K562 (cell line): Measurements from ENCODE around the gene NOC4L. TPM values are rescaled to one million over a fixed set of nuclear protein-coding genes. Genes with fewer than 3 reads are reported as not detected.
A peak's percentile ranks its signal among the peaks of the same experiment; 100 is the strongest.

ENCODE experiments used
- BRD4 ChIP-seq: fragments of 200-600 bp; sonication (generic); IDR thresholded peaks from 2 replicates; pipeline ENCODE4 v1.6.1; 2017; ENCODE audit warnings: inconsistent platforms
- CBX8 ChIP-seq: fragments of 200-600 bp; sonication (generic); IDR thresholded peaks from 2 replicates; pipeline ENCODE4 v1.6.1; 2012; ENCODE audit warnings: borderline replicate concordance, mixed run types, low read depth, mild to moderate bottlenecking, moderate library complexity, mixed read lengths, low read length, control low read depth, inconsistent platforms; ENCODE audit not compliant: poor library complexity, severe bottlenecking; ENCODE audit errors: extremely low read depth
- EP400 ChIP-seq: fragments of 450-650 bp; IDR thresholded peaks from 2 replicates; pipeline ENCODE4 v1.6.1; 2017; ENCODE audit warnings: antibody characterized with exemption, mild to moderate bottlenecking, moderate library complexity
- GABPA ChIP-seq: fragments of 200-800 bp; sonication (Bioruptor generic); conservative IDR thresholded peaks from 2 replicates; pipeline ENCODE4 v1.6.1; 2016; ENCODE audit warnings: low read depth, missing genetic modification characterization, missing compliant biosample characterization
- HMGN3 ChIP-seq: IDR thresholded peaks from 2 replicates; pipeline ENCODE4 v1.6.1; 2011; ENCODE audit warnings: borderline replicate concordance, low read depth, mild to moderate bottlenecking, mixed read lengths, low read length; ENCODE audit not compliant: insufficient read length; ENCODE audit errors: extremely low read depth
- KDM2B ChIP-seq: fragments of 250-450 bp; sonication (Bioruptor Pico); IDR thresholded peaks from 2 replicates; pipeline ENCODE4 v1.8.0; 2021; ENCODE audit warnings: mild to moderate bottlenecking, moderate library complexity
- LCOR ChIP-seq: sonication (generic); formaldehyde crosslinking; IDR thresholded peaks from 2 replicates; pipeline ENCODE4 v1.8.0; 2022; ENCODE audit warnings: mild to moderate bottlenecking, missing genetic modification reagents
- NFIC ChIP-seq: fragments of 450-650 bp; IDR thresholded peaks from 2 replicates; pipeline ENCODE4 v1.6.1; 2017; ENCODE audit warnings: mild to moderate bottlenecking, inconsistent platforms
- PHF20 ChIP-seq: fragments of 450-650 bp; IDR thresholded peaks from 2 replicates; pipeline ENCODE4 v1.6.1; 2018; ENCODE audit not compliant: partially characterized antibody
- PRMT5 ChIP-seq: sonication (generic); formaldehyde crosslinking; IDR thresholded peaks from 2 replicates; pipeline ENCODE4 v1.5.0; 2020; ENCODE audit warnings: missing genetic modification reagents
- PRPF4 ChIP-seq: fragments of 200-400 bp; formaldehyde crosslinking; IDR thresholded peaks from one replicate; pipeline ENCODE4 v1.6.1; 2017; ENCODE audit warnings: low read length, low read depth, mild to moderate bottlenecking; ENCODE audit not compliant: insufficient read depth, poor library complexity, severe bottlenecking
- RFX5 ChIP-seq: IDR thresholded peaks from 2 replicates; pipeline ENCODE4 v1.6.1; 2011; ENCODE audit warnings: low read depth, mild to moderate bottlenecking, improper control_type of control experiment, low read length
- SMAD3 ChIP-seq: fragments of 450-650 bp; formaldehyde crosslinking; conservative IDR thresholded peaks from 2 replicates; pipeline ENCODE4 v1.4.0; 2020; ENCODE audit warnings: mild to moderate bottlenecking
- ZBTB1 ChIP-seq: sonication (generic); formaldehyde crosslinking; IDR thresholded peaks from 2 replicates; pipeline ENCODE4 v1.8.1; 2023; ENCODE audit warnings: missing genetic modification reagents, low read depth, mild to moderate bottlenecking, borderline replicate concordance
- ZFX ChIP-seq: sonication (generic); formaldehyde crosslinking; IDR thresholded peaks from 2 replicates; pipeline ENCODE4 v1.8.0; 2022; ENCODE audit warnings: mild to moderate bottlenecking, missing genetic modification reagents, moderate library complexity
- ZKSCAN1 ChIP-seq: fragments of 150-350 bp; IDR thresholded peaks from 2 replicates; pipeline ENCODE4 v1.6.1; 2016; ENCODE audit warnings: low read depth, low read length
- ZKSCAN3 ChIP-seq: fragments of 250-450 bp; sonication (Bioruptor Pico); IDR thresholded peaks from 2 replicates; pipeline ENCODE4 v1.4.0; 2020
- ZKSCAN8 ChIP-seq: fragments of 200-800 bp; sonication (Bioruptor generic); IDR thresholded peaks from 2 replicates; pipeline ENCODE4 v1.6.1; 2016; ENCODE audit warnings: missing genetic modification characterization, missing compliant biosample characterization
- polyA plus RNA-seq, 8 experiments: library from polyadenylated mRNA; depleted of rRNA in 4 of 8; stranded (reverse) in 5 of 8; unstranded in 3 of 8; fragments of >200 nt; fragmentation: Nextera tagmentation in 2 of 8; fragmentation: Illumina TruSeq in 1 of 8; extraction: Ambion mirVana in 2 of 8; extraction: Trizol in 1 of 8; gene quantifications; 2 replicates each; pipeline versions ENCODE4 v1.2.1 to v1.2.3, GENCODE V29; 2011 to 2014; ENCODE audit warnings: inconsistent platforms in 1 of 8, missing spikeins in 1 of 8
- total RNA-seq, 7 experiments: library from RNA; depleted of rRNA in 6 of 7; stranded (reverse); fragments of >200 nt in 6 of 7; fragmentation: Illumina TruSeq in 2 of 7; extraction: Trizol in 2 of 7; gene quantifications; 2 replicates each; pipeline versions ENCODE4 v1.2.1 to v1.2.3, GENCODE V29; 2011 to 2021; ENCODE audit warnings: low replicate concordance in 1 of 7
- TF ChIP-seq, protein P1 (sequence below), 2 experiments: fragments of 200-800 bp in 1 of 2; sonication (Bioruptor generic) in 1 of 2; sonication (generic) in 1 of 2; formaldehyde crosslinking in 1 of 2; IDR thresholded peaks in 1 of 2; conservative IDR thresholded peaks in 1 of 2; 2 replicates each; pipeline versions ENCODE4 v1.5.0 to v1.6.1; 2016 to 2020; ENCODE audit warnings: missing compliant biosample characterization in 1 of 2, missing genetic modification characterization in 1 of 2, missing genetic modification reagents in 1 of 2
- TF ChIP-seq, protein P2 (sequence below): sonication (generic); formaldehyde crosslinking; IDR thresholded peaks from 2 replicates; pipeline ENCODE4 v1.9.0; 2022; ENCODE audit warnings: mild to moderate bottlenecking, missing genetic modification reagents
- TF ChIP-seq, protein P3 (sequence below), 2 experiments: fragments of 450-650 bp; IDR thresholded peaks; 2 replicates each; pipeline ENCODE4 v1.6.1; 2016
- TF ChIP-seq, protein P4 (sequence below): fragments of 250-450 bp; sonication (Bioruptor Pico); IDR thresholded peaks from 2 replicates; pipeline ENCODE4 v1.9.0; 2021; ENCODE audit warnings: mild to moderate bottlenecking
- TF ChIP-seq, protein P5 (sequence below): fragments of 450-650 bp; formaldehyde crosslinking; IDR thresholded peaks from 2 replicates; pipeline ENCODE4 v1.4.0; 2020; ENCODE audit warnings: mild to moderate bottlenecking, mixed read lengths

Gene NOC4L
- total and polyA plus RNA-seq, 9 of the 15 experiments (the other 6 are each of a cell fraction or from before 2014, with no cell fraction given), result 1.3 to 77.0 (median 20.0) TPM

DNA sequence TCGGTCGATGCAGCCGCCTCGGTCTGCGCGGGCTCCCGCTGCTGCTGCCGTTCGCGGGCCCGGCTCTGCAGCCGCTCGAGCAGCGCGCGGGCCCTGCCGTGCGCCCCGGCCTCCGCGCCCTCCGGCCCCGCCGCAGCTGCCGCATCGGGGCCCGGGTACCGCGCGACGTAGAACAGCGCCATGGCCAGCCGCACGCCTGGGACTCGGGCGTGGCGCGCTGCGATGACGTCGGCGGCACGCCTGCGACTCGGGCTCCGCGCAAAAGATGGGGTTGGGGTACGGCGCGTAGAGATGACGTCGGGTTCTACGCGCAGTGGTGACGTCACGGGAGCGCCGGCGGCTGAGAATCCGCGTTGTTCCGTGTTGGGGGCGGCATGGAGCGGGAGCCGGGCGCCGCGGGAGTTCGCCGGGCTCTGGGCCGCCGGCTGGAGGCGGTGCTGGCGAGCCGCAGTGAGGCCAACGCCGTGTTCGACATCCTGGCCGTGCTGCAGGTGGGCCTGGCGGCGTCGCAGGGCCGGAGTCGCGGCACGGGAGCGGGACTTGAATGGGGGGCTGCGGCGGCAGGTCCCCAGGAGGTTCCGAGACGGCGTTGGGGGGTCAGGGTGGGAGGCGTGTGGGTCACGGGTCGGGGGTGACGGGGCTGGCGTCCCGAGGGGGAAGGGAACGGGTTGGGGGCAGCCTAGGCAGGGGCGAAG, at the start of gene NOC4L, which contains the start of gene DDX51 (continued):
- TF ChIP-seq SMAD3 (CRISPR knock-in tag) (no peak), PRPF4 (peak; percentile 96), ZKSCAN1 (peak; percentile 89), NFIC (peak; percentile 22; the same call in 1 of the 2 replicates), HMGN3 (peak; percentile 83), KDM2B (CRISPR knock-in tag) (0 out of 2 replicates have a peak, but pooled peaks have one; percentile 34), ZKSCAN8 (CRISPR knock-in tag) (no peak), ZKSCAN3 (CRISPR knock-in tag) (no peak), RFX5 (peak; percentile 69), GABPA (tag) (peak; percentile 54), ZFX (CRISPR knock-in tag) (peak; percentile 67), BRD4 (no peak), PRMT5 (CRISPR knock-in tag) (no peak), CBX8 (no peak), EP400 (peak; percentile 95), PHF20 (peak; percentile 99), ZBTB1 (no peak), LCOR (CRISPR knock-in tag) (peak; percentile 76; the same call in 1 of the 2 replicates)
- TF ChIP-seq, protein P1, sequence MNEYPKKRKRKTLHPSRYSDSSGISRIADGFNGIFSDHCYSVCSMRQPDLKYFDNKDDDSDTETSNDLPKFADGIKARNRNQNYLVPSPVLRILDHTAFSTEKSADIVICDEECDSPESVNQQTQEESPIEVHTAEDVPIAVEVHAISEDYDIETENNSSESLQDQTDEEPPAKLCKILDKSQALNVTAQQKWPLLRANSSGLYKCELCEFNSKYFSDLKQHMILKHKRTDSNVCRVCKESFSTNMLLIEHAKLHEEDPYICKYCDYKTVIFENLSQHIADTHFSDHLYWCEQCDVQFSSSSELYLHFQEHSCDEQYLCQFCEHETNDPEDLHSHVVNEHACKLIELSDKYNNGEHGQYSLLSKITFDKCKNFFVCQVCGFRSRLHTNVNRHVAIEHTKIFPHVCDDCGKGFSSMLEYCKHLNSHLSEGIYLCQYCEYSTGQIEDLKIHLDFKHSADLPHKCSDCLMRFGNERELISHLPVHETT (CRISPR knock-in tag; conservative IDR thresholded peaks at IDR 0.05 in 1 of 2, IDR thresholded peaks at IDR 0.05 in 1 of 2), result peak in 1 of 2 experiments; percentile 91; a peak in 2 of 4 replicates
- TF ChIP-seq, protein P2, sequence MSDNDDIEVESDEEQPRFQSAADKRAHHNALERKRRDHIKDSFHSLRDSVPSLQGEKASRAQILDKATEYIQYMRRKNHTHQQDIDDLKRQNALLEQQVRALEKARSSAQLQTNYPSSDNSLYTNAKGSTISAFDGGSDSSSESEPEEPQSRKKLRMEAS, result peak; percentile 93
- TF ChIP-seq, protein P3, sequence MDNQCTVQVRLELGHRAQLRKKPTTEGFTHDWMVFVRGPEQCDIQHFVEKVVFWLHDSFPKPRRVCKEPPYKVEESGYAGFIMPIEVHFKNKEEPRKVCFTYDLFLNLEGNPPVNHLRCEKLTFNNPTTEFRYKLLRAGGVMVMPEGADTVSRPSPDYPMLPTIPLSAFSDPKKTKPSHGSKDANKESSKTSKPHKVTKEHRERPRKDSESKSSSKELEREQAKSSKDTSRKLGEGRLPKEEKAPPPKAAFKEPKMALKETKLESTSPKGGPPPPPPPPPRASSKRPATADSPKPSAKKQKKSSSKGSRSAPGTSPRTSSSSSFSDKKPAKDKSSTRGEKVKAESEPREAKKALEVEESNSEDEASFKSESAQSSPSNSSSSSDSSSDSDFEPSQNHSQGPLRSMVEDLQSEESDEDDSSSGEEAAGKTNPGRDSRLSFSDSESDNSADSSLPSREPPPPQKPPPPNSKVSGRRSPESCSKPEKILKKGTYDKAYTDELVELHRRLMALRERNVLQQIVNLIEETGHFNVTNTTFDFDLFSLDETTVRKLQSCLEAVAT (IDR thresholded peaks at IDR 0.05), result peak in 1 of 2 experiments; percentile 99; a peak in 2 of 4 replicates
- TF ChIP-seq, protein P4, sequence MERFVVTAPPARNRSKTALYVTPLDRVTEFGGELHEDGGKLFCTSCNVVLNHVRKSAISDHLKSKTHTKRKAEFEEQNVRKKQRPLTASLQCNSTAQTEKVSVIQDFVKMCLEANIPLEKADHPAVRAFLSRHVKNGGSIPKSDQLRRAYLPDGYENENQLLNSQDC, result no peak; the same call in 1 of the 2 replicates
- TF ChIP-seq, protein P5, sequence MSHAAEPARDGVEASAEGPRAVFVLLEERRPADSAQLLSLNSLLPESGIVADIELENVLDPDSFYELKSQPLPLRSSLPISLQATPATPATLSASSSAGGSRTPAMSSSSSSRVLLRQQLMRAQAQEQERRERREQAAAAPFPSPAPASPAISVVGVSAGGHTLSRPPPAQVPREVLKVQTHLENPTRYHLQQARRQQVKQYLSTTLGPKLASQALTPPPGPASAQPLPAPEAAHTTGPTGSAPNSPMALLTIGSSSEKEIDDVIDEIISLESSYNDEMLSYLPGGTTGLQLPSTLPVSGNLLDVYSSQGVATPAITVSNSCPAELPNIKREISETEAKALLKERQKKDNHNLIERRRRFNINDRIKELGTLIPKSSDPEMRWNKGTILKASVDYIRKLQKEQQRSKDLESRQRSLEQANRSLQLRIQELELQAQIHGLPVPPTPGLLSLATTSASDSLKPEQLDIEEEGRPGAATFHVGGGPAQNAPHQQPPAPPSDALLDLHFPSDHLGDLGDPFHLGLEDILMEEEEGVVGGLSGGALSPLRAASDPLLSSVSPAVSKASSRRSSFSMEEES, result no peak
